ENCODE data around the gene MDGA2.

The MDGA2 gene

DNA sequence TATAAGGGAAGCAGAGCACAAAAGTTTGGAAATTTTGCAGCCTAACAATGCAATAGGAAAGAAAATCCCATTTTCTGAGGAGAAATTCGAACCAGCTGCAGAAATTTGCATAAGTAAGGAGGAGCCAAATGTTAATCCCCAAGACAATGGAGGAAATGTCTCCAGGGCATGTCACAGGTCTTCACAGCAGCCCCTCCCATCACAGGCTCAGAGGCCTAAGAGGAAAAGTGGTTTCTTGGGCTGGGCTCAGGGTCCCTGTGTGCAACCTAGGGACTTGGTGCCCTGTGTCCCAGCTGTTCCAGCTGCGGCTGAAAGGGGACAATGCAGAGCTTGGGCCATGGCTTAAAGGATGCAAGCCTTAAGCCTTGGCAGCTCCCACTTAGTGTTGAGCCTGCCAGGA lies 190.0 kb downstream of the MDGA2 start:
- DNase-seq (ENCODE audit: low read depth) = no peak

GRCh38 chr14:47483449-47483848 lies 192.0 kb downstream of the MDGA2 start:
- DNase-seq (ENCODE audit: low read depth) = no peak

DNA sequence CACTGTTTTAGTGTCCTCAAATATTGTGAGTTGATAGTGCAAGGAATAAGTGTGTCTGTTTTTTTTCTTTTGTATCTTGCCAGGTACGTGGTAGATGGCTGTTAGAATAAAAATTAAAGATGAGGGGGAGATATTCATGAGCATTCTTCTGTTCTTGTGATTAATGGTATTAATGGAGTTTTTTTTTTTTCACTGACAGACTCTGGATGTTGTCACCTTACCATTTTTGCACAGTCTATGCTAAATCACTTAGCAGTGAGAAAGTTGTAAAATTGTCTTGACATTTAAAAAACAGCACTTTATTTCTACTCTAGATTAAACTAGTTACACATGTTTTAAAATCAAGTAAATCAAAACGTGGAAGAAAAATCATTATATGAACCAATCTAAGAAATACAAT lies 204.3 kb downstream of the MDGA2 start:
- no peak for DNase-seq (ENCODE audit: low read depth)

- DNase-seq (ENCODE audit: low read depth) = no peak
These were observed 208.5 kb downstream of the MDGA2 start for GRCh38 chr14:47466916-47467315.

GRCh38 chr14:47454025-47454424 lies 221.4 kb downstream of the MDGA2 start:
- no peak for DNase-seq (ENCODE audit: low read depth)

DNA sequence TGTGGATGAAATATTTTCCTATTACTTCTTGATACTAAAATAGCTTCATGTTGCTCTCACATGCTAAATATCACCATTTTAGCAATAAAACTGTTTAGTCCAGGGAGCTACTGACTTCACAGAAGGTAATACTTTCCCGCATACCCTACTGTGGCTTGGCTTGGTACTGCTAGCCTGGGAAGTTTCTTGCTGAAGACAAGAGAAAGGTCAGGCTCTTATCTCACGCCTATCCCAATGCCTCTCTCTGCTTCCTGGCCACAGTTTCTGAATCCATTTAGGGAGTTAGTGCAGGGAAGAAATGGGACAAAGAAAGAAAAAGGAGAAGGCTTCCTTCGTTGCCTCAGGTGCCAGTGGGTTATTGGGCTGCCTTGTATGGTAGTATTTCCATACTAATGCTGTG lies 228.3 kb downstream of the MDGA2 start:
- no peak for DNase-seq (ENCODE audit: low read depth)

DNA sequence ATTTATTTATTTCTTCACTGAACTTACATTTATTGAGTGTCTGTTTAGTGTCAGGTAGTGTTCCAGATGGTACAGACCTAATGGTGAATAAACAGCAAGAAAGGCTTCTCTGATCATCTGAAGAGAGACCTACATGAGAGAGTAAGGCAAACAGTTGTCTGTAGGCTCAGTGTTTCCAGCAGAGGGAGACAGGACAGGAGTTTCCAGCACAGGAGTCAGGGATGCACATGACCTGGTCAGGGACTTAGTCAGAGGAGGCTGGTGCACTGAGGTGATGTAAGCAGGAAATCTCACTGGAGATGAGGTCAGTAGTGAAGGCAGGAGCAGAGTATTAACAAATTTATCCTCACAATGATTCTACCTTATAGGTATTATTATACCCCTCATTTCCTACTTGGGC lies 233.2 kb downstream of the MDGA2 start:
- no peak for DNase-seq (ENCODE audit: low read depth)

DNA sequence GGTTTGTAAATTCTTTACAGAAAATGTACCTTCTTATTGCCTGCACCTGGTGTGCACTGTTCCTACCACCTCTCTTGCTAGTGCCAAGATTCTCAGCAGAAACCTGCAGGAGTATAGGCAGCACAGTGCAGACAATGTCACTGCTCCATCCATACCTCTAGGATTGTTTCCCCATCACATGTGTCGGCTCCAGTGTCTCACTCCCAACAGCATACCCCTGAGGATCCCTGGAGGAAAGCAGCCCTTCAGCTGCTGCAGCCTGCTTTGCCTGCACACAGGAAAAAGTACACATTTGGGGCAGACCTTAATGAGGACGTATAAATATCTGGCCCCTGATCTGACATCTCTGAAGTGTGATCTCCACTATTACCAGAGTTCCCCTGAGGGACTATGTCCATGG lies 235.5 kb downstream of the MDGA2 start:
- no peak for DNase-seq (ENCODE audit: low read depth)

DNA sequence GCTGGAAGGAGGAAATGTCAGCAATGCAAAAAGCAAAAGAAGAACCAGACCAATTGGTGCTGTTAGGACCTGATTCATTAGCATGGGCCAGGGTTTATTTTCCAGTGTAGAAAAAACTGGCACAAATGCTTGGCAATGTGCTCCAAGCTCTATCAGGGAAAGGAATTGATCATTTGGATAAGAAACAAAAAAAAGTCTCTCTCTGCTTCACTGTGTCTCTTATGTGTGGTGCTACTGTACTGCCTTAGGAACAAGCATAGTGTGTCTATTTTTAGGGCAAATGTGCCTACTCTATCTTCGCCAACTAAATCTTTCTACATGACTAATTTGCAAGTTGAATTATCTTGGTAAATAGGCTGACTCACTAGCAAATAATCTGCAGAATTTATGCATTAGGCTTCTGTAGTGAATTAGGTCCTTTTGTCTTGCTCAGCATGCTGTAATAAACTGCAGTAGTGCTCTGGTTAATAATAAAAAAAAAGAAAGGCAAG lies 236.7 kb downstream of the MDGA2 start:
- DNase-seq (ENCODE audit: low read depth) = no peak

- no peak for DNase-seq (ENCODE audit: low read depth)
These were observed 240.0 kb downstream of the MDGA2 start for GRCh38 chr14:47435331-47435965.

GRCh38 chr14:47427629-47428028 lies 247.8 kb downstream of the MDGA2 start:
- no peak for DNase-seq (ENCODE audit: low read depth)

GRCh38 chr14:47425302-47425701 lies 250.1 kb downstream of the MDGA2 start:
- no peak for DNase-seq (ENCODE audit: low read depth)

DNA sequence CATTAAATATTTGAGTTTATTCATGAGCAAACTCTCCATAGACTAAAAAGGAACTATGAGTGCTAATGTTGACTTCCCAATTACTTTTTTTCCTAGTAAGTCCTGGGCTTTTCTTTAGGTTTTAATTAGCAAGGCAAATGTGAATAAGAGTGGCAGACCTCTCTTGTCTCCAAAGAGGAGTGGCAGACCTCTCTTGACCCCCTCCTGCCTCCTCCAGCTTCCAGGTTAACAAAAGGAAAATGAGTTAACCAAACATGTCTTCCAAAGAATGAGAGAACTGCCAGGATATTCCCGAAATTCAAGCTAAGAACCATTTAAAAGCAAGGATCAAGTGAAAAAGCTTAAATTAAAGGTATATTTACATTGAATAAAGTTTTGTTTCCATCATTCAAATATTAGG lies 253.2 kb downstream of the MDGA2 start:
- no peak for DNase-seq (ENCODE audit: low read depth)

GRCh38 chr14:47411523-47411922 lies 263.9 kb downstream of the MDGA2 start:
- no peak for DNase-seq (ENCODE audit: low read depth)

DNA sequence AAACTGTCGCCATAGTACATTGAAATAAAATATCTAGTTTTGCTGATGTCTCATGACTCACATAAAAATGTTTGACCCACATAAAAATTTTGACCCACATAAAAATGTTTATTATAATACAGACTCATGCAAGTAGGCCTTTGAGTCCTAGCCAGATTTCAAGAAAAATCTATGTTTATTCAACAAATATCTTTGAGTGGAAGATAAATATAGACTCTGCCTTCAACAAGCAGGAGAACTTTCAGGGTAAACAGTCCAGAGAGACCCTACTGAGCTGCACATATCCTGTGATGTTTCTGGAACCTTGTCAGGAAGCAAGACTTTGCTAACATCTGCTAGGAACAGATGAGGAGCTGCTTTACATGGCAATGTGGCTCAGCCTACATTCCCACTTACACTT lies 283.1 kb downstream of the MDGA2 start:
- no peak for DNase-seq (ENCODE audit: low read depth)

GRCh38 chr14:47390831-47391504 lies 284.4 kb downstream of the MDGA2 start:
- DNase-seq (ENCODE audit: low read depth) = no peak

DNA sequence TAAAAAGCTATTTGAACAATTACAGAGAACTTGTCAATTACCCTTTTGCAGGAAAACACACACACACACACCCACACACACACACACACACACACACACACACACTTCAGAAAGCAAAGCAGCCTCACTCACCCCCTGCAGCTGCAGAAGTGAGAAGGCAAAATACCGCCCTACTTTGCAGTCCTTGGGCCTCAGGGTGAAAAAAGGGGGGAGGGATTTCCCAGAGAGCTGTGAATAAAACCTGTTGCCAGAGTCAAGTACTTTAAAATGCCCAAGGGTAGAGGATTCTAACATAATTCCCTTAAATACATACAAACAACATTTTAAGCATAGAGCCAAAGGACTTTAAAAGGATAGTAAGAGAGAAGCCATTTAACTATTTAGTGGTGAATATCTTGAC lies 285.9 kb downstream of the MDGA2 start:
- no peak for DNase-seq (ENCODE audit: low read depth)

GRCh38 chr14:47366006-47366405 lies 309.4 kb downstream of the MDGA2 start:
- no peak for DNase-seq (ENCODE audit: low read depth)

- no peak for DNase-seq (ENCODE audit: low read depth)
These were observed 310.2 kb downstream of the MDGA2 start for GRCh38 chr14:47365233-47365632.

DNA sequence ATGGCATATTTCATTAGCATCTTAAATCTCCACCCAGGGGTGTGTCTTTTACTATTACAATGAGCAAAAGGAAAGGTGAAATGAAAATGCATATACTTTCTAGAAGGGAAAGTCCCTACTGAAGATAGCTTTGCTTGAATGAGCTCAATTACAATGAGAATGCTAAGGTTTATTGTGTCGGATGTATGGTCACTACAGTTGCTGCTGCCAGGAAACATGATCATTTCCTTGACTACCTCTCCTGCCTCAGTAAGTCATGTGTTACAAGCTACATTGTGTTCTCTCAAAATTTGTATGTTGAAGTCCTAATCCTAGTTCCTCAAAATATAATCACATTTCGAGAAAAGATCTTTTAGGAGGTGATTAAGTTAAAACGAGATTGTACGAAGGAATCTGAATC lies 322.2 kb downstream of the MDGA2 start:
- DNase-seq (ENCODE audit: low read depth) = no peak

DNA sequence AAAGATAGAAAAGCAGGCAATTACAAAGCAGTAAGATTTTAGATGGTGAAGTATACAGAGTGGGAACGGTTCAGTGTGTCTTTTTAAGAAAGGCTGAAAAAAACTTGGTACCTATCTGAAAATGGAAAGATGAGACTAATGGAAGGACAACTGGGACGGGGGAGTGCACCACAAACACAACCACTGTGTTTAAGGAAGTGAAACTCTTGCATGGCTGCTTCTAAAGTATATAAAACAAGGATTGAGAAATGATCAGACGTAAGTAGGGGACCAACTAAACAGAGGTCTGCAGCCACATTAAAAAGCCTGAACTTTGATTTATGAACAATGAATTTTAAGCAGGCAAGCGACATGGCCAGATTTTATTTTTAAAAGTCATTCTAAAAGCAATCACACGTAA lies 328.6 kb downstream of the MDGA2 start:
- DNase-seq (ENCODE audit: low read depth) = no peak

GRCh38 chr14:47345016-47345415 lies 330.4 kb downstream of the MDGA2 start:
- no peak for DNase-seq (ENCODE audit: low read depth)

- no peak for DNase-seq (ENCODE audit: low read depth)
These were observed 342.5 kb downstream of the MDGA2 start for GRCh38 chr14:47332939-47333338.

DNA sequence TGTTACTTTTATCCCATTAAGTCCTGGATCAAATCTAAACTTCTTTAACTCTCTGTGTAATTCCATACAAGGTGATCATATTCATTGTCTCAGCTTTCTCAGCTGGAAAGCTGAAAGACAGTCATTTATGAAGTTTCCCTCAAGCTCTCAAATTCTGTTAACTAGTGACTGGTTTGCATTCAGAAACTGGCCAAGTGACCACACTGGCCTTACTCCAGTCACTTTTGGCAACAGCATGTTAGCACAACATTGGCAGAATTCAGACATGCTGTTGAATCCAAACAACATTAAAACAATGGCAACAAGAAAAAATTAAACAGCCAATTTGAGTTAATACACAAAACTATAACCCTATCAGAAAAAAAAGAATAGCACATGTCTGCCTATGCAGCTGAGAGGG lies 343.3 kb downstream of the MDGA2 start:
- no peak for DNase-seq (ENCODE audit: low read depth)
